ENCODE measurements around the gene LHFPL3.
"Not testable (repeated sequence)": the region's sequence is repeated elsewhere in the genome, so short reads cannot be mapped to it uniquely, and the experiment has no call there.

LHFPL3 gene

GRCh38 chr7:104625956-104626355, 297.6 kb downstream of the LHFPL3 start:
- no peak for DNase-seq

GRCh38 chr7:104627516-104627915, 299.1 kb downstream of the LHFPL3 start:
- DNase-seq = peak; percentile 48

DNA sequence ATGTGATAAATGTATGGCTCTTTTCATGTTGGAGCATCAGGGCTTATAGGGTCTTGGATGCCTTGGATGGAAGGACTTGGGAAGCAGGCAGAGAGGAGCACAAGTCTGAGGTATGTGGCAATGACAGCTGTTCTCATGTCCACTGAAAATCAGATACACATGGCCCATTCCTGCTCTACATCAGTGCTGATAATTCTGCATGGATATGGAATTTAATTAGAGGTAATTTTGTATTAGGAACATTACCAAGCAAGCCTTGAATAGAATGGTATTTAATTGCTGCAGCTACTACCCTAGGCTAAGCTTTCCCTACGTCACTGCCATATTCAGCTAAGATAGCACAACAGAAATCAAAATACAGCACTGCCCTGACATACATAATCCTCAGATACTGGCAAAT, 299.6 kb downstream of the LHFPL3 start:
- DNase-seq = no peak

DNA sequence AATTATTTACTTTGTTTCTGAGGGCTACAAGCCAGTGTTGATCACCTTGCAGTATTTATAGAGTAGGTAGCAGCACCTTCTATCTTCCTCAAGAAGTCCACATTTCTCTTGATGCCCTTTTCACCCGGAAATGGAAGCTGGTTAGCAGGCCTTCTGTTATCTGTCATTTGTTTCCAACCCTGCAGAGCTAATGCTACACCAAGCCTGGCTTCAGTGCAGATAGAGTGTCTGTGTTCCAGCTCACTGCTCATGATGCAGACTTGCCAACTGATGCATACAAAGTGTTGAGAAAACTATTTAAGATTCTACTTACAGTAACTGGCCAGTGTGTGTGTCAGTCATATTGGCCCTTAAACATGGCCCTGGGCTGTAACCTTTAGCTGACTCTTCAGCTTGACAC, 301.0 kb downstream of the LHFPL3 start:
- DNase-seq = no peak

DNA sequence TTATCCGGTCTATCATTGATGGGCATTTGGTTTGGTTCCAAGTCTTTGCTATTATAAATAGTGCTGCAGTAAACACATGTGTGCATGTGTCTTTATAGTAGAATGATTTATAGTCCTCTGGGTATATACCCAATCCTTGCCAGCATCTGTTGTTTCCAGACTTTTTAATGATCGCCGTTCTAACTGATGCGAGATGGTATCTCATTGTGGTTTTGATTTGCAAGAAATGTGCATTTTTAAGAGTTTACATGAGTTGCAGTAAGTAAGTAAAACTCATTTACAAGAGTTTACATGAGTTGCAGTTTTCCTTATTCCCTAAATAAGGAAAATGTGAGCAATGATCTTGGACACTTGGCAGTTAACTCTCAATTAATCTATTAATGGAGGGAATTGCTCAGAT, 312.1 kb downstream of the LHFPL3 start:
- no peak for DNase-seq

GRCh38 chr7:104642560-104642959, 314.2 kb downstream of the LHFPL3 start:
- DNase-seq = no peak

GRCh38 chr7:104643587-104644217, 315.3 kb downstream of the LHFPL3 start:
- no peak for DNase-seq

DNA sequence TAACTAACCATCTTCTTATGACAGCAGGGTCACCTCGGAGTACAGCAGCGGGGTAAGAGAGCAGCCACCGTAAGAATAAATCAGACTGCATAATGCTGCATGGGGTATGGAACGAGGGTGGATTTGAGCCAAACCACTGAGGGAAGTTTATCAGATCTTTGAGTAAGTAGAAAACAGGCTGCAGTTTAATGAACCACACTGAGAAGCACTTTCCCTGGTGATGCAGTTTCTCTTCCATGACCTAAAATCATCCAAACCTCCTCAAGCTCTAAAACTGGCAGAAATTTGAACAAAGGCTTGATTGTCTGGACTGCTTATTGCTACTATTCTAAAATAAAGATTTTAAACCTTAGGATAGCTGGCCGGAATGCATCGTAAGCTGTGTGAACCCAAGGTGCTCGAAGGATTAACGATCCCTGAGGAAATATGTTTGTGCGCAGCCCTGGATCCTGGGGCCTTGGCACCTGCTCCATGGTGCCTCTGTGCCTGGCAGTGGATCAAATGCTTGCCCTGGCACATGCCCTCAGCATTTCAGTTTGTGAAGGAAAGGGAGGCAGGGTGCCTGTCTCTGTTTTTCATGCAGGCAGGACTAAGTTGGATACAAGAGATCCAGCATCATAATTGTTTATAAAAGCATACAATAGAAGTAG, 322.7 kb downstream of the LHFPL3 start:
- DNase-seq = no peak

- DNase-seq = no peak
Observed at GRCh38 chr7:104652434-104652833, 324.0 kb downstream of the LHFPL3 start.

- DNase-seq = no peak
Observed at GRCh38 chr7:104652865-104653264, 324.5 kb downstream of the LHFPL3 start.

- DNase-seq = no peak
Observed at GRCh38 chr7:104653825-104654401, 325.5 kb downstream of the LHFPL3 start.

GRCh38 chr7:104655592-104655991, 327.2 kb downstream of the LHFPL3 start:
- no peak for DNase-seq

DNA sequence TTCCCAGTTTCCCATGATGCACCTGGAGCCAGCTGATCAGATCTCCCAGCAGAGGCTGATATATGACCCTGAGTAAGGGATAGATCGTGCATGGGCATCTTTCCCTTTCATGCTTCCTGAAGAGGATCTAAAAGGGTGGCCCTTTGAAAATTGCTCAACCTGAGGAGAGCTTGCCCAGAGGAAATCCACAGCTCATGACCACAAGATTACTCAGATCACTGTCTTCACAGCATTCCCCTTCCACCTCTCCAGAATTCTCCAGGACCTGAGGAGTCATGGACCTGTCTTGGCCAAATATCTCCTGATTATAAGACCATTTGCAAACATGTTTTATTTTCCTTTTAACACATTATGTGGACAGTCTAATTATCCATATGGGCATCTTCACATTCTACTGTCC, 328.1 kb downstream of the LHFPL3 start:
- no peak for DNase-seq

DNA sequence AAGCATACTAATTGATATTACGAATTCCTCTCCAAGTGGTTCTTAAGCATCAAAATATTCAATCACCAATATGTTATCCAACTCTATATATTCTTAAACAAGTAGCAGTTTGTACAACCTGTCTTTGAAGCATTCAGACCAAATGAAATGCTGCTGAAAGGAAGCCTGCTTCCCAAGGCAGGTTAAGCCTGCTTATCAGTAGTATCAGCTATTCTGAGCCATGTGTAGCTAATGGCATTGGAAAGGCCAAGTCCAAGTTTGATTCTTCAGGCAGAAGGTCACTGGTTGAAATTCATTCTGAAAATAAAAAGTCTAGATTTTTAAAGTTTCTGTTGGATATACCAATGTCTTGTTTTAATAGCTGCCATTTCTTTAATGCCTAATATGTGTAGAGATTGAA, 328.7 kb downstream of the LHFPL3 start:
- no peak for DNase-seq

GRCh38 chr7:104661575-104661974, 333.2 kb downstream of the LHFPL3 start:
- DNase-seq = no peak

- DNase-seq = no peak
Observed at GRCh38 chr7:104664648-104665047, 336.2 kb downstream of the LHFPL3 start.

DNA sequence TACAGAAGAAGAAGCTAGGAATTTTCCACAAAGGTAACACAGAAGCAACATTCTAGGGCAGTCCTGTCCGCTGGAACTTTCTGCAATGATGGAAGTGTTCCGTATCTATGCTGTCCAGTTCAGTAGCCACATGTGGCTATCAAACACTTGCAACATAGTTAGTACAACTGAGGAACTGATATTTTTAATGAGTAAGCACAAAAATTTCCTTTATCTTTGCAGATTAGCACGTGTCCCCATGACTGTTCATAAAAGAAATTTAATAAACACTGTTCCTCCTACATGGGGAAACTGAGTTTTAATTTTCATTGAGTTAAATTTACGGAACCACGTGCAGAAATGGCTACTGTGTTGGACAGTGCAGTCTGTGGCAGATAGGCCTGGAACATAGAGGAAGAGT, 349.2 kb downstream of the LHFPL3 start:
- no peak for DNase-seq

- no peak for DNase-seq
Observed at GRCh38 chr7:104679085-104679484, 350.7 kb downstream of the LHFPL3 start.

DNA sequence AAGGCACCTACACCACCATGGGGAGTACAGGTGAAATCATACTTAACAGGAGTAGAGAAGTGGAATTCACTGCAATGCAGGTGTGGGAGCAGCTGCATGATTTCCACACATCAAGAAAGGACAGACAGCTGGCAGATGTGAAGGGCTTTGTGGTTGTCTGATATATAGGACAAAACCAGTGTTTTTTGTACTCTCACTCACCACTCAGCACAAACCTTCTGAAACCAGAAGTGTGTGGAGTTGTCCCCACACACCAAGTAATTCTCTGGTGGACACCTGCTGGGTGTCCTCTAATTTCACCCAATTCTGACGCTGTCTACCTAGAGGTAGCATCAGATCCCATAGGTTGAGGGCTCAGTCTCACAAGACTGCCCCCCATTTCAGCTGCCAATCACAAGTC, 357.9 kb downstream of the LHFPL3 start:
- no peak for DNase-seq

DNA sequence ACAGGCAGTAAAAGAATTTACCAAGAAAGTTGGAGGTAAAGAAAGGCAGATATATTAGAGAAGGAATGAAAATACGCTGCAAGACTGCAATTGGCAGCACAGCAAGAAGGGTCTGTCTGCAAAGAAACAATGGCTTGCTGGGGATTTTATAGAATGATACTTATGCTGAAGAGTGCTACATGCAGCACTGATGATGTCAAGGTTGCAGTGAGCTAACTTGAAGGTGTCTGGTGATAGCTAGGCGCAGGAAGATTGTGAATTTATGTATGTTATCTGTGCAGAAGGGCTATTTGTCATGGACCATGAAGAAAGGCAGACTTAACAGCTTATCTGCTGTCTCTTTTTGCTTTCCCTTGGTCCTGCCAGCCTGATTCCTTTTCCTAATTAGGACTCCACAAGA, 366.3 kb downstream of the LHFPL3 start:
- no peak for DNase-seq

DNA sequence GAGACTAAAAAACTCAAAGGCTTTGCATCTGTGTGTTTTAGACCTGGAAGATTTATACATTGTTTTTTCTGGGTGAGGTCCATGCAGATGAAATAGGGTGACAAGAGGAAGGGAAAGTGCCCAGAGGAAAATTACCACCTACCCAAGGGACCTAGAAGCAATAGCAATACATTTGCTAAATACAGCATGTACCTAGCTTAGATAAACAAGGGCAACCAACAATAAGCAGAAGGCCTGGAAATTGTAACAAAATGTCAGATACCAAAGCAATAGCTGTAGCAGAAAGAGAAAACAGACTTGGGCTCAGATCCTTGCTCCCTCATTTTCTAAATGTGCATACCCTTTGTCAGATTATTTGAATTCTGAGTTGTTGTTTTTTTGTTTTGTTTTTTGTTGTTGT, 367.2 kb downstream of the LHFPL3 start:
- DNase-seq = no peak

DNA sequence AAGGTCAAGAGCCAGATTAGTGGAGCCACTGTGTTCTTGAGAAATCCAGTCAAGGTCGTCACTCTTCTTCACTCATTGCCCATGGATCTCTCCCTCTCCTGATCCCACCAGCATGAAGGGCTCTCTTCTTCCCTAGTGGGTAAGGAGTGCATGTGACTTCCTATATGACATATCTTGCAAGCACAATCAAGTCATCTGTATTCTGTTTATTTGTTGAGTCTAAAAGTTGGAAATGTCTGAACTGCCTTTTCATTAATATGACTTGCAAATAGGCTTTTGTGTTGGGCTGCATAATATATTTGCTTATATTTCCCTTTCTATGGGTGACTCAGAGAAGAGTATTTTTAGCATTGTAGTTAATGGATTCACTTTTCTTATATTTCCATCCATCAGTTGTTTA, 371.9 kb downstream of the LHFPL3 start:
- DNase-seq = no peak

DNA sequence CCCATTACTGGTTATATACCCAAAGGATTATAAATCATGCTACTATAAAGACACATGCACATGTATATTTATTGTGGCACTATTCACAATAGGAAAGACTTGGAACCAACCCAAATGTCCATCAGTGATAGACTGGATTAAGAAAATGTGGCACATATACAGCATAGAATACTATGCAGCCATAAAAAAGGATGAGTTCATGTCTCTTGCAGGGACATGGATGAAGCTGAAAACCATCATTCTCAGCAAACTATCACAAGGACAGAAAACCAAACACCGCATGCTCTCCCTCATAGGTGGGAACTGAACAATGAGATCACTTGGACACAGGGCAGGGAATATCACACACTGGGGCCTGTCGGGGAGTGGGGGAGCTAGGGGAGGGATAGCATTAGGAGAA, 392.6 kb downstream of the LHFPL3 start:
- not testable (repeated sequence) for DNase-seq

DNA sequence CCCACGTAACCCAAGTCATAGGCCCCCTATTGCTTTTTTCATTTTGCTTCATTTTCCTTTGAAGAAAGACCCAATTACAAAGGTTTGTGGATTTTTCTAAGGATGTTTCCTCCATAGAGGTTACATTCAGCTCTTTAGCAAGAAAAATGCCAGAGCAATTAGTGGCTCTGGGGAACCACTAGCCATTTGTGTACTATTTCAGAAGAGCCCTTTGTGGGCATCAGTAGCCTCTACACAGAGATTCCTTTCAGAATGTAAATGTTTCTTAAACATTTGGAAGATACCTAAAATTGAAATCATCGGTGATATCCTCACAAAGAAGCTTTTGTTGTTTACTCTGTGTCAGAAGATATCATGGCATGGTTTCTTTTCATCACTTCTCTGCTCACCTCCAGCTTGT, 394.6 kb downstream of the LHFPL3 start:
- no peak for DNase-seq

DNA sequence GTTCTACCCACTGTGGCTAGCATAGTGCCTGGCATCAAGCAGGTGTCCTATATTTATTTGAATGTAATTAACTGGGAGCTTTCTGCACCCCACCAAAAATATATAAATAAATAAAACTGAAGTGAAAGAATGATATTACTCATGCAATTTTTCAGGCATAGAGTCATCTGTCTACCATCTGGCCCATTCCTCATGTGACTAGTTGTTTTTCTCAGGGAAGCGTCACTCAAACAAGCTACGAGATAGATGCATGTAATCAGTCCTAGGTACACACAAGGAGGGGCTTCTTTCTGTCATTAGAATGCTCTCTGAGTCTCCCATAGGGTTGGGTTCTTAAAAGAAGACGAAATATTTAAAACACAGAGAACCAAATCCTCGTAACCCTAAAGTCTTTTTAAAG, 430.1 kb downstream of the LHFPL3 start:
- no peak for DNase-seq

All from right forelimb (tissue), 1 donor.